Upper lobe of right lung (tissue), 1 donor: ENCODE measurements around the gene MAGI2. TPM values are rescaled to one million over a fixed set of nuclear protein-coding genes. Genes with fewer than 3 reads are reported as not detected.

Experiments
- ATAC-seq: fragments of 200-7000 bp; cut with Tn5 transposase; one replicate; pipeline ENCODE4 v1.9.1; 2020; ENCODE audit warnings: mild to moderate bottlenecking, moderate library complexity
- DNase-seq: peaks from one replicate; pipeline ENCODE4 v3.0.0-alpha.2; 2020
- H3K27ac ChIP-seq: fragments of 200-600 bp; one replicate; pipeline ENCODE4 v1.8.0; 2022
- H3K27me3 ChIP-seq: fragments of 200-600 bp; one replicate; pipeline ENCODE4 v1.8.0; 2022; ENCODE audit warnings: mild to moderate bottlenecking
- H3K36me3 ChIP-seq: fragments of 200-600 bp; one replicate; pipeline ENCODE4 v1.8.0; 2022
- H3K4me1 ChIP-seq: fragments of 200-600 bp; one replicate; pipeline ENCODE4 v1.8.0; 2022
- H3K4me3 ChIP-seq: fragments of 200-600 bp; one replicate; pipeline ENCODE4 v1.8.0; 2022; ENCODE audit warnings: mild to moderate bottlenecking
- H3K9me3 ChIP-seq: fragments of 200-600 bp; one replicate; pipeline ENCODE4 v1.8.0; 2022
- intact Hi-C: fragments of 100-400 bp; cut with DNase I; formaldehyde crosslinking; loops from one replicate; pipeline ENCODE4 v1.11.0; 2022
- total RNA-seq: library from RNA; stranded (reverse); fragmentation: NEBNext Ultra II Directional; extraction: Animal tissue kit (Norgen Biotek cat#: 25700); gene quantifications from one replicate; pipeline ENCODE4 v1.2.1, GENCODE V29; 2021
- TF ChIP-seq, protein P1 (sequence below): fragments of 200-600 bp; IDR thresholded peaks from one replicate; pipeline ENCODE4 v1.8.0; 2022; ENCODE audit warnings: antibody characterized with exemption
- donor health status: DM: no; HTN: yes; CAD: no; lungs with severe emphysema.

The MAGI2 gene
- total RNA-seq, 1 donor from 2014 or later: 12.8 TPM

DNA sequence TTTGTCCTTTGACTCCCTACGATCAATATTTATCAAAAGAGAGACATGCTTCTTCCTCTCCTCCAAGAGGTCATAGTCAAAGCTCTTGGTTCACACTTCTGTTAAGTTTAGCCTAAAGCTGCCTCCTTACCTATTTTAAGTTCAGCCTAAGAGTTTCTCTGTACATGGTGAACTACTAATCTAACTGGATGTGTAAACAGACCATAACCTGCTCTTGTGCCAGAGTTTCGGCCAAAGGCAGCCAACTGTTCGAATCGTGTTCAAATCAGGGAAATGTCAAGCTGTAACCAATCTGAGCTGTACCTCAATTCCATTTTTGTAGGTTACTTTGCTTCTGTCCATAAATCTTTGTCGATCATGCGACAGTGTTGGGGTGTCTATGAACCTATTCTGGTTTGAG is 1240.1 kb downstream of the MAGI2 start:
- DNase-seq: no peak
- Histone ChIP-seq H3K4me1 (no peaks in the 10 kb centered on the region), H3K9me3 (no peaks in the 10 kb centered on the region), H3K27ac (no peak overlapping the region), H3K27me3 (no peaks in the 10 kb centered on the region), H3K36me3 (no peaks in the 10 kb centered on the region), H3K4me3 (no peak overlapping the region)
- TF ChIP-seq, protein P1, sequence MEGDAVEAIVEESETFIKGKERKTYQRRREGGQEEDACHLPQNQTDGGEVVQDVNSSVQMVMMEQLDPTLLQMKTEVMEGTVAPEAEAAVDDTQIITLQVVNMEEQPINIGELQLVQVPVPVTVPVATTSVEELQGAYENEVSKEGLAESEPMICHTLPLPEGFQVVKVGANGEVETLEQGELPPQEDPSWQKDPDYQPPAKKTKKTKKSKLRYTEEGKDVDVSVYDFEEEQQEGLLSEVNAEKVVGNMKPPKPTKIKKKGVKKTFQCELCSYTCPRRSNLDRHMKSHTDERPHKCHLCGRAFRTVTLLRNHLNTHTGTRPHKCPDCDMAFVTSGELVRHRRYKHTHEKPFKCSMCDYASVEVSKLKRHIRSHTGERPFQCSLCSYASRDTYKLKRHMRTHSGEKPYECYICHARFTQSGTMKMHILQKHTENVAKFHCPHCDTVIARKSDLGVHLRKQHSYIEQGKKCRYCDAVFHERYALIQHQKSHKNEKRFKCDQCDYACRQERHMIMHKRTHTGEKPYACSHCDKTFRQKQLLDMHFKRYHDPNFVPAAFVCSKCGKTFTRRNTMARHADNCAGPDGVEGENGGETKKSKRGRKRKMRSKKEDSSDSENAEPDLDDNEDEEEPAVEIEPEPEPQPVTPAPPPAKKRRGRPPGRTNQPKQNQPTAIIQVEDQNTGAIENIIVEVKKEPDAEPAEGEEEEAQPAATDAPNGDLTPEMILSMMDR: no peak
- no peak for ATAC-seq
- intact Hi-C loops: no loop called here

DNA sequence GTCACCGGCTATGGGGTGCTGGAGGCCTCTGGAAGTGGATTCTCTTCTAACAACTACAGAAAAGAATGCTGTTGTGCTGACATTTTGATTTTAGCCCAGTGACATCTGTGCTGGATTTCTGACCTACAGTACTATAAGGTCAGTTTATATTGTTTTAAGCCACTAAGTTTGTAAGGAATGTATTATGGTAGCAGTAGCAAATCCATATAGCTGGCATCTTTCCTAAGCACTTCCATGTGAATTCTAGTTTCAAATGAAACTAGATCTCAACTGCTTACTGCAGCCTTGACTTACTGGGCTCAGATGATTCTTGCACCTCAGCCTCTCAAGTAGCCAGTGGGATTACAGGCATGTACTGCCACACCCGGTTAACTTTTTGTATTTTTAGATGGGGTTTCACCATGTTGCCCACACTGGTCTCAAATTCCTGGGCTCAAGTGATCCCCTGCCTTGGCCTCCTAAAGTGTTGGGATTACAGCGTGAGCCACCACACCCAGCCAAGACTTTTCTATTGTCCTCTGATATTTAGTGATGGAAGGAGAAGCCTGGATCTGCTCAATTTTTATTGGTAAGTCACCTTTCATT is 1240.9 kb downstream of the MAGI2 start:
- DNase-seq (no peak), ATAC-seq (no peak)
- intact Hi-C loops: no loop called here
- TF ChIP-seq, protein P1: no peak
- H3K4me1 ChIP-seq: no peaks in the 10 kb centered on the region
- H3K9me3 ChIP-seq: no peaks in the 10 kb centered on the region
- H3K27ac ChIP-seq: no peak overlapping the region
- no peaks in the 10 kb centered on the region for H3K36me3 ChIP-seq
- no peaks in the 10 kb centered on the region for H3K27me3 ChIP-seq
- no peak overlapping the region for H3K4me3 ChIP-seq

DNA sequence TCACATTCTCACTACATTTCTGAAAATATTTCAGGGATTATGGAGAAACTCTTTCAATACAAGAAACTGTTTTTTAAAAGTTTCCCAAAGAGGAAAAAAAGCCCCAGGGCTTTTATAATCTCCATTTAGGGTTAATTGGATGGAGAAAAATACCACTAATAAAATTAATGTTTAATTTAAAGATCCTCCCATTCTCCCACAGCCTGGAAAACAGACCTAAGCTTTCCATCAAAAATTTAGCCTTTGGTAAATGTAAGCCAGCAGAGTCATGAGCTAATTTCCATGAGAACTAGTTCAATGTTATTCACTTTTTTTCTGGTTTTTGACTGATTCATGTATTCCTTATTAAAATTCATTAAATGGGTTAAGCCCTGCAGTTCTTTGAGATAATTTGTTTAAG is 1246.2 kb downstream of the MAGI2 start:
- Histone ChIP-seq H3K4me1 (no peaks in the 10 kb centered on the region), H3K4me3 (no peak overlapping the region), H3K36me3 (no peaks in the 10 kb centered on the region), H3K27me3 (no peaks in the 10 kb centered on the region), H3K27ac (no peak overlapping the region), H3K9me3 (no peaks in the 10 kb centered on the region)
- no peak for ATAC-seq
- intact Hi-C loops: no loop called here
- DNase-seq: no peak
- TF ChIP-seq, protein P1: no peak

DNA sequence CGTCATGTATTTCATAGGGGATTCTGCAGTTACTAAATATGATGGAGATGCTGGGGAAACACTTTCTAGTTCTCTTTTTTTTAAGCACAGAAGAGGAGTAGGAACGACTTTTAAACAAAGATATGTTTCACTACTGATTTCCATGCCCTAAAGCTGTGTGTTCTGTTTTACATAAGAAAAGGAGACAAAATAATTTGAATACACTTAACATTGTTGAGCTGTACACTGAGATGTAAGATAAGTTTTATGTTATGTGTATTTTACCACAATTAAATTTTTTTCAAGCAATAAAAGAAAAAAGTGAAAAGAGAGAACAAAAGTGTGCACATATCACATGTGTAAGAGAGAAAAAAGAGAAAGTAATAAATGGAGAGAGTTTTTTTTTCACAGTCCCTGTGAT is 1246.7 kb downstream of the MAGI2 start:
- intact Hi-C loops: no loop called here
- ATAC-seq (no peak), DNase-seq (no peak)
- no peak overlapping the region for H3K4me3 ChIP-seq
- H3K4me1 ChIP-seq: no peaks in the 10 kb centered on the region
- H3K9me3 ChIP-seq: no peaks in the 10 kb centered on the region
- H3K27me3 ChIP-seq: no peaks in the 10 kb centered on the region
- TF ChIP-seq, protein P1: no peak
- H3K36me3 ChIP-seq: no peaks in the 10 kb centered on the region
- no peak overlapping the region for H3K27ac ChIP-seq

DNA sequence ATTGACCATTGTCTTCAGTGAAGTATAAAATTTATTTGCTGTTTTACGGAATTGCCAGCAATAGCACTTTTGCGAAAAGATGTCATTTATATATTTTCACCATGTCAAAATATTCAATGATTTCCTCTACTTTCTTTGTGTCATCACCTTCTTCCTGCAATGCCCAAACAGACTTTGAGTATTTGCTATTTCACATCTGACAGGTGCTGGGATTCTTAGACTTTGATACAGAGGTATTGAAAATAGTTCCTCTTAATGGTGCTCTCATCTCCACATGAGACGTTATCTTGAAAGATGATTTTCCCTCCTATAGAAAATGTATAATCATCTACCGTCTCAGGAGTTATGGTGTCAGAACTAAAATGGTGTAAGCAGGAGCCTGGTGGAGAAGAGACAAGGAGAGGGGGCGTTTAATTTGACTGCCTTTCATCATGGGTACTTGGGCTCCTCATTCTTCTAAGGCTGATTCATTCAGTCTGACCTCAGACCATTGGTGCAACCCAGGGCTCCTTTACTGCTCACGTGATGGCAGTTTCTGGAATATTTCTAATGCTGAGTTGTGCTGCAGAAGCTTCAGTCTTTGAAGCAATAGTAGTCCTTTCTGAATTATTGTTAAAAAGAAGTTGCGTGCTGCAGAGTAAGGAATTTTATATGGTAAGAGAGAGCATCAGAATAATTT is 1250.3 kb downstream of the MAGI2 start:
- Histone ChIP-seq H3K36me3 (no peaks in the 10 kb centered on the region), H3K27ac (no peak overlapping the region), H3K4me3 (no peak overlapping the region), H3K27me3 (no peaks in the 10 kb centered on the region), H3K4me1 (no peaks in the 10 kb centered on the region), H3K9me3 (no peaks in the 10 kb centered on the region)
- intact Hi-C loops: no loop called here
- TF ChIP-seq, protein P1: no peak
- DNase-seq (no peak), ATAC-seq (no peak)
